Stimulated activated CD4-positive, alpha-beta T cell treated with anti-CD3 and anti-CD28 coated beads, TNF-alpha, amount 100 ng/mL, for 24 hours (primary cell): Measurements from ENCODE around the gene SBK2.
"Not testable (repeated sequence)": the region's sequence is repeated elsewhere in the genome, so short reads cannot be mapped to it uniquely, and the experiment has no call there.

ENCODE experiments used
- DNase-seq, 3 experiments: peaks; one replicate each; pipeline ENCODE4 v3.0.0-alpha.2; 2020; ENCODE audit warnings: low read depth in 3 of 3

The SBK2 gene

GRCh38 chr19:55535965-55536350 lies 975 bp downstream of the SBK2 start:
- no peak for DNase-seq

GRCh38 chr19:55535173-55535964 lies 1.6 kb downstream of the SBK2 start:
- DNase-seq, result no peak

- DNase-seq, result not testable (repeated sequence)
Observed at GRCh38 chr19:55534280-55534679, 2.7 kb downstream of the SBK2 start.

- DNase-seq, result no peak
Observed at GRCh38 chr19:55530996-55531395, 5.9 kb downstream of the SBK2 start.

- no peak for DNase-seq
Observed at GRCh38 chr19:55529636-55530234, 7.2 kb downstream of the SBK2 start.

- no peak for DNase-seq
Observed at GRCh38 chr19:55528030-55528803, 8.7 kb downstream of the SBK2 start.

- no peak for DNase-seq
Observed at GRCh38 chr19:55527197-55528029, 9.5 kb downstream of the SBK2 start.

- DNase-seq, result no peak
Observed at GRCh38 chr19:55526216-55527196, 10.4 kb downstream of the SBK2 start.

- no peak for DNase-seq
Observed at GRCh38 chr19:55525289-55526101, 11.4 kb downstream of the SBK2 start.

- no peak for DNase-seq
Observed at GRCh38 chr19:55520691-55521292, 16.1 kb downstream of the SBK2 start.

GRCh38 chr19:55519451-55520311 lies 17.3 kb downstream of the SBK2 start:
- no peak for DNase-seq

- peak; percentile 83 to 88 (median 86) for DNase-seq
Observed at GRCh38 chr19:55516878-55517620, 19.9 kb downstream of the SBK2 start.

- DNase-seq, result no peak
Observed at GRCh38 chr19:55508120-55508519, 28.8 kb downstream of the SBK2 start.

- DNase-seq, result no peak
Observed at GRCh38 chr19:55504981-55505380, 32.0 kb downstream of the SBK2 start.

- DNase-seq, result no peak
Observed at GRCh38 chr19:55504252-55504603, 32.7 kb downstream of the SBK2 start.

GRCh38 chr19:55503502-55504251 lies 33.3 kb downstream of the SBK2 start:
- peak; percentile 91 for DNase-seq

- DNase-seq, result no peak
Observed at GRCh38 chr19:55503157-55503501, 33.8 kb downstream of the SBK2 start.
